Calu3 (cell line): ENCODE measurements around the gene CSNK1A1. TPM values are rescaled to one million over a fixed set of nuclear protein-coding genes. Genes with fewer than 3 reads are reported as not detected.
A peak's percentile ranks its signal among the peaks of the same experiment; 100 is the strongest.

Experiments used
- BruUV-seq: library from RNA; stranded (reverse); fragments of 400-500 nt; replicated peaks from 2 replicates; lab custom pipeline; 2021; lab: Mats Ljungman, UMichigan
- CTCF ChIA-PET: fragments of 300-600 bp; sonication (Branson Sonifier 250); formaldehyde crosslinking; loops from one replicate; lab custom pipeline; 2022; ENCODE audit warnings: antibody characterized with exemption; lab: Charles Lee
- DNase-seq: peaks from one replicate; pipeline ENCODE4 v3.0.0; 2022
- H3K27ac Mint-ChIP-seq: one replicate; pipeline ENCODE4 v1.8.0; 2022; ENCODE audit warnings: mixed read lengths; ENCODE audit not compliant: unreplicated experiment
- H3K27me3 Mint-ChIP-seq: one replicate; pipeline ENCODE4 v1.8.0; 2022; ENCODE audit warnings: mixed read lengths; ENCODE audit not compliant: unreplicated experiment
- H3K36me3 Mint-ChIP-seq: one replicate; pipeline ENCODE4 v1.8.0; 2022; ENCODE audit warnings: mild to moderate bottlenecking, moderate library complexity, mixed read lengths; ENCODE audit not compliant: insufficient read depth, unreplicated experiment
- H3K4me1 Mint-ChIP-seq: one replicate; pipeline ENCODE4 v1.8.0; 2022; ENCODE audit warnings: mild to moderate bottlenecking, low read depth, mixed read lengths; ENCODE audit not compliant: unreplicated experiment
- H3K4me3 Mint-ChIP-seq: one replicate; pipeline ENCODE4 v1.8.0; 2022; ENCODE audit warnings: mild to moderate bottlenecking, low read depth, moderate library complexity, mixed read lengths; ENCODE audit not compliant: unreplicated experiment
- H3K9me3 Mint-ChIP-seq: one replicate; pipeline ENCODE4 v1.8.0; 2022; ENCODE audit warnings: low read depth, mixed read lengths; ENCODE audit not compliant: unreplicated experiment
- CTCF ChIP-seq: fragments of 200-600 bp; IDR thresholded peaks from one replicate; pipeline ENCODE4 v1.8.0; 2022; ENCODE audit warnings: antibody characterized with exemption; ENCODE audit not compliant: unreplicated experiment
- intact Hi-C: fragments of 100-400 bp; cut with micrococcal nuclease; formaldehyde crosslinking; loops from one replicate; pipeline ENCODE4 v1.10.0; 2022; ENCODE audit not compliant: unreplicated experiment
- total RNA-seq: library from RNA; stranded (reverse); gene quantifications from 2 replicates; pipeline ENCODE4 v1.2.3, GENCODE V29; 2022

Gene CSNK1A1
- total RNA-seq, 1 experiment from 2014 or later: 377 TPM

GRCh38 chr5:149453618-149454415 lies 97.4 kb downstream of the CSNK1A1 start:
- Mint-ChIP-seq H3K9me3 (no peaks in the 10 kb centered on the region), H3K4me3 (no peak overlapping the region), H3K36me3 (no peaks in the 10 kb centered on the region), H3K4me1 (peaks cover 58% of the 10 kb centered on the region), H3K27me3 (no peaks in the 10 kb centered on the region), H3K27ac (peak overlapping the region; percentile 73)
- no TSS peak for BruUV-seq
- no peak for TF ChIP-seq CTCF
- intact Hi-C loops: loop anchor here (2.0 kb wide), 1 partner anchor 33 kb away; no protein-coding TSS in a partner anchor
- DNase-seq: no peak
- CTCF ChIA-PET: interaction anchor here (0.7 to 2.3 kb wide), 3 partner anchors 13 to 33 kb away, joined by 3 to 14 read pairs (median 5); no protein-coding TSS in a partner anchor

GRCh38 chr5:149452665-149453617 lies 98.3 kb downstream of the CSNK1A1 start:
- peak; percentile 55 for DNase-seq
- H3K36me3 Mint-ChIP-seq: no peaks in the 10 kb centered on the region
- intact Hi-C loops: loop anchor here (2.0 kb wide), 1 partner anchor 34 kb away; no protein-coding TSS in a partner anchor
- H3K9me3 Mint-ChIP-seq: no peaks in the 10 kb centered on the region
- peak overlapping the region; percentile 75 for H3K27ac Mint-ChIP-seq
- CTCF ChIA-PET: interaction anchor here (1.1 to 2.3 kb wide), 6 partner anchors 10 to 34 kb away, joined by 3 to 14 read pairs (median 5); no protein-coding TSS in a partner anchor
- BruUV-seq: no TSS peak
- peaks cover 66% of the 10 kb centered on the region for H3K4me1 Mint-ChIP-seq
- H3K27me3 Mint-ChIP-seq: no peaks in the 10 kb centered on the region
- no peak overlapping the region for H3K4me3 Mint-ChIP-seq
- TF ChIP-seq CTCF: no peak

- CTCF ChIA-PET: interaction anchor here (0.8 to 2.3 kb wide), 7 partner anchors 10 to 44 kb away, joined by 3 to 14 read pairs (median 5); no protein-coding TSS in a partner anchor
- Mint-ChIP-seq H3K36me3 (no peaks in the 10 kb centered on the region), H3K27me3 (no peaks in the 10 kb centered on the region), H3K4me3 (peak overlapping the region; percentile 14), H3K9me3 (no peaks in the 10 kb centered on the region), H3K4me1 (peaks cover 63% of the 10 kb centered on the region), H3K27ac (peak overlapping the region; percentile 75)
- BruUV-seq: no TSS peak
- TF ChIP-seq CTCF: no peak
- DNase-seq: peak; percentile 85
- intact Hi-C loops: loop anchor here (2.0 kb wide), 1 partner anchor 35 kb away; no protein-coding TSS in a partner anchor
Measured at GRCh38 chr5:149452007-149452664, 99.1 kb downstream of the CSNK1A1 start.

GRCh38 chr5:149450199-149450598 lies 101.0 kb downstream of the CSNK1A1 start:
- H3K27ac Mint-ChIP-seq: no peak overlapping the region
- no peaks in the 10 kb centered on the region for H3K9me3 Mint-ChIP-seq
- no peaks in the 10 kb centered on the region for H3K27me3 Mint-ChIP-seq
- intact Hi-C loops: no loop called here
- TF ChIP-seq CTCF: no peak
- H3K4me3 Mint-ChIP-seq: no peak overlapping the region
- H3K4me1 Mint-ChIP-seq: peaks cover 51% of the 10 kb centered on the region
- CTCF ChIA-PET: no interaction called here
- no peaks in the 10 kb centered on the region for H3K36me3 Mint-ChIP-seq
- no TSS peak for BruUV-seq
- DNase-seq: no peak
